Mesothelial cell of epicardium (in vitro differentiated cells): ENCODE data around the gene COL13A1. TPM values are rescaled to one million over a fixed set of nuclear protein-coding genes. Genes with fewer than 3 reads are reported as not detected.
A peak's percentile ranks its signal among the peaks of the same experiment; 100 is the strongest.

Experiments used
- DNase-seq, 2 experiments: peaks; one replicate each; pipeline ENCODE4 v3.0.0; 2021; ENCODE audit warnings: low spot score in 2 of 2; ENCODE audit not compliant: unreplicated experiment in 2 of 2
- H3K27ac Mint-ChIP-seq: 2 replicates; pipeline ENCODE4 v1.8.0; 2021; ENCODE audit warnings: mixed read lengths
- H3K27me3 Mint-ChIP-seq: 2 replicates; pipeline ENCODE4 v1.8.0; 2021; ENCODE audit warnings: low read depth, mixed read lengths
- H3K36me3 Mint-ChIP-seq: 2 replicates; pipeline ENCODE4 v1.8.0; 2021; ENCODE audit warnings: mixed read lengths
- H3K4me1 Mint-ChIP-seq: 2 replicates; pipeline ENCODE4 v1.8.0; 2021; ENCODE audit warnings: mixed read lengths
- H3K4me3 Mint-ChIP-seq: 2 replicates; pipeline ENCODE4 v1.8.0; 2021; ENCODE audit warnings: mild to moderate bottlenecking, moderate library complexity, mixed read lengths
- H3K9me3 Mint-ChIP-seq: 2 replicates; pipeline ENCODE4 v1.8.0; 2021; ENCODE audit warnings: mixed read lengths
- total RNA-seq: library from RNA; stranded (reverse); gene quantifications from 3 replicates; pipeline ENCODE4 v1.2.1, GENCODE V29; 2021
- TF ChIP-seq, protein P1 (sequence below): fragments of 200-600 bp; sonication (generic); IDR thresholded peaks from one replicate; pipeline ENCODE4 v1.5.0; 2021; ENCODE audit warnings: antibody characterized with exemption; ENCODE audit not compliant: unreplicated experiment

COL13A1 gene
- total RNA-seq, 1 donor from 2014 or later = 14.4 TPM

DNA sequence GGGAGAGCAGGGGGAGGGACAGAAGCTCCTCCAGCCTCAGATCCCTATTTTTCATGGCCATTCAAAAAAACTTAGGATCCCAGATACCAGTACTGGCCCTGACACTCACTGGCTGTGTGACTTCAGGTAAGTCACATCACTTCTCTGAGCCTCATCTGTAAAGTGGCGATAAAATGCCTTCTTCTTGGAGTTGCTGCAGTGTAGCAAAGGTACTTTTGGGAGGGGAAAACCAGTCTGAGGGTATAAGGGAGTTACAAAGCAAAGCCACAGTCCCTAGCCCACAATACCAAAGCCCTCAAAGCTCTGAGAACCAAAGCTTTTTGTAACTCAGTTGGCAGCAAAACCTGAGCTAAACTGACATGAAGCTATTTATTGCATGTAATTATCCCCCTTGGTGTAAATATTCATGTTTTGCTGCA is 43.4 kb upstream of the COL13A1 start:
- H3K27ac Mint-ChIP-seq = peak overlapping the region; percentile 90
- no peak for DNase-seq
- TF ChIP-seq, protein P1, sequence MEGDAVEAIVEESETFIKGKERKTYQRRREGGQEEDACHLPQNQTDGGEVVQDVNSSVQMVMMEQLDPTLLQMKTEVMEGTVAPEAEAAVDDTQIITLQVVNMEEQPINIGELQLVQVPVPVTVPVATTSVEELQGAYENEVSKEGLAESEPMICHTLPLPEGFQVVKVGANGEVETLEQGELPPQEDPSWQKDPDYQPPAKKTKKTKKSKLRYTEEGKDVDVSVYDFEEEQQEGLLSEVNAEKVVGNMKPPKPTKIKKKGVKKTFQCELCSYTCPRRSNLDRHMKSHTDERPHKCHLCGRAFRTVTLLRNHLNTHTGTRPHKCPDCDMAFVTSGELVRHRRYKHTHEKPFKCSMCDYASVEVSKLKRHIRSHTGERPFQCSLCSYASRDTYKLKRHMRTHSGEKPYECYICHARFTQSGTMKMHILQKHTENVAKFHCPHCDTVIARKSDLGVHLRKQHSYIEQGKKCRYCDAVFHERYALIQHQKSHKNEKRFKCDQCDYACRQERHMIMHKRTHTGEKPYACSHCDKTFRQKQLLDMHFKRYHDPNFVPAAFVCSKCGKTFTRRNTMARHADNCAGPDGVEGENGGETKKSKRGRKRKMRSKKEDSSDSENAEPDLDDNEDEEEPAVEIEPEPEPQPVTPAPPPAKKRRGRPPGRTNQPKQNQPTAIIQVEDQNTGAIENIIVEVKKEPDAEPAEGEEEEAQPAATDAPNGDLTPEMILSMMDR = no peak
- peaks cover 6% of the 10 kb centered on the region for H3K9me3 Mint-ChIP-seq
- H3K4me1 Mint-ChIP-seq = peaks cover 29% of the 10 kb centered on the region
- peaks cover 12% of the 10 kb centered on the region for H3K27me3 Mint-ChIP-seq
- no peak overlapping the region for H3K4me3 Mint-ChIP-seq
- H3K36me3 Mint-ChIP-seq = no peaks in the 10 kb centered on the region

DNA sequence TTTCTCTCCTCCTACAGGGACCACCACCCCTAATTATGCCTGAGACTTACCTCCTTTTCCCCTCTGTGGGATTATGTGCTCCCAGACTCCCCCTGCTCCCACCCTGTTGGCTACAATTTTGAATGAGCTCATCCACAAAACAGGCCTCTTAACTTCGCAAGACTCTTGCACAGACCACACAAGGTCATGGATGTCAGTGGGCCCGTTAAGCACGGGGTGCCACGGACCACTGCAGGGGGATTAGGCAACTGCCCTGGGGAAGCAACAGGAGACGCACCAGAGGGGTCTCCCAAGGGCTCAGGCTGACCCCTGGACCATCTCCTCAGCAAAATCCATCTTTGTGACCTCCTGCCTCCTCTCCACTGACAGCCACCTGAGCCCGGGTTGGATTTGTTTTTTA is 42.1 kb upstream of the COL13A1 start:
- Mint-ChIP-seq H3K27me3 (peaks cover 12% of the 10 kb centered on the region), H3K4me3 (no peak overlapping the region), H3K36me3 (no peaks in the 10 kb centered on the region), H3K27ac (peak overlapping the region; percentile 79), H3K9me3 (peaks cover 3% of the 10 kb centered on the region), H3K4me1 (peaks cover 29% of the 10 kb centered on the region)
- DNase-seq = no peak
- TF ChIP-seq, protein P1 = no peak

DNA sequence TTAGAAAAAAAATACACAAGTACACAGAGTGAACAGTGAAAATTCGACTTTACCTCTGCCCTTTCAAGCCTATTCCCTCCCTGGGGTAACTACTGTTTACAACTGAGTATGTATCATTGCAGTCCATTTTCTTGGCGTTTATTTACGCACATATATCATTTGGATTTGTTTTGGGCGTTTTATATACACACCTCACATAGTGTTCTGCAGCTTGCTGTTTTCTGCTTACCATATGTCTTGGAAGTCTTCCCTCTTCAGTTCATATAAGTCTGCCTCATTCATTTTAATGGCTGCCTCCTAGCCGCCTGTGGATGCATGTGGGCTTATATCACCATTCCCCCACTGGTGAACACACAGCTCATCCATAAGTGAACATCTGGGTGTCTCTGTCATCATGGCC is 41.6 kb upstream of the COL13A1 start:
- DNase-seq = no peak
- Mint-ChIP-seq H3K27ac (peak overlapping the region; percentile 79), H3K4me1 (peaks cover 29% of the 10 kb centered on the region), H3K4me3 (no peak overlapping the region), H3K27me3 (peaks cover 12% of the 10 kb centered on the region), H3K9me3 (no peaks in the 10 kb centered on the region), H3K36me3 (no peaks in the 10 kb centered on the region)
- TF ChIP-seq, protein P1 = no peak

GRCh38 chr10:69761320-69761719 is 40.4 kb upstream of the COL13A1 start:
- DNase-seq = no peak
- Mint-ChIP-seq H3K27ac (no peak overlapping the region), H3K4me3 (no peak overlapping the region), H3K4me1 (peaks cover 29% of the 10 kb centered on the region), H3K9me3 (no peaks in the 10 kb centered on the region), H3K27me3 (peaks cover 12% of the 10 kb centered on the region), H3K36me3 (no peaks in the 10 kb centered on the region)
- TF ChIP-seq, protein P1 = no peak

GRCh38 chr10:69766161-69766910 is 35.4 kb upstream of the COL13A1 start:
- DNase-seq = no peak
- no peaks in the 10 kb centered on the region for H3K9me3 Mint-ChIP-seq
- H3K4me1 Mint-ChIP-seq = peaks cover 9% of the 10 kb centered on the region
- TF ChIP-seq, protein P1 = no peak
- H3K27me3 Mint-ChIP-seq = peaks cover 20% of the 10 kb centered on the region
- no peak overlapping the region for H3K27ac Mint-ChIP-seq
- no peaks in the 10 kb centered on the region for H3K36me3 Mint-ChIP-seq
- H3K4me3 Mint-ChIP-seq = no peak overlapping the region
